ENCODE results near the gene TAPBPL.
A peak's percentile ranks its signal among the peaks of the same experiment; 100 is the strongest.
"Not testable (repeated sequence)": the region's sequence is repeated elsewhere in the genome, so short reads cannot be mapped to it uniquely, and the experiment has no call there.

TAPBPL gene

DNA sequence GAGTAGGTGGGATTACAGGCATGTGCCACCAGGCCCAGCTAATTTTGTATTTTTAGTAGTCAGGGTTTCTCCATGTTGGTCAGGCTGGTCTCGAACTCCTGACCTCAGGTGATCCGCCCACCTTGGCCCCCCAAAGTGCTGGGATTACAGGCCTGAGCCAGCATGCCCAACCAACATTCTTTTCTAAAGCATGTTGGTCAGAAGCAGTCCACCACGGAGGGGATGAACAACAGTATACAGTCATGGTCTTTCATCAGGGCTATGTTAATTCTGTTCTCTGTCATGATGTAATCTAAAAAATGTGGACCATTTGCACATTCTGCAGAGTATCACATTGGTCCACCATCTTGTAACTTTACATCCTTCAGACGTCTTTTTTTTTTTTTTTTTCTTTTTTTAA lies 37.6 kb downstream of the TAPBPL start:
- no peak for DNase-seq

DNA sequence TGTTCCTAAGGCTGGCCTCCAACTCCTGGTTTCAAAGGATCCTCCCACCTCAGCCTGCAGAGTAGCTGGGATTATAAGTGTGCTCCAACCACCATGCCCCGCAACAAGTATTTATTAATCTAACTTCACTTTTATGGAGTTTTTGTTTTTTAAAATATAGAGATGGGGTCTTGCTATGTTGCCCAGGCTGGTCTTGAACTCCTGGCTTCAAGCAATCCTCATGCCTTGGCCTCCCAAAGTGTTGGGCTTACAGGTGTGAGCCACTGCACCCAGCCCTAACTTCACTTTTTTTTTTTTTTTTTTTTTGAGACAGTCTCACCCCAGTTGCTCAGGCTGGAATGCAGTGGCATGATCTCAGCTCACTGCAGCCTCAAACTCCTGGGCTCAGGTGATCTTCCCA lies 38.8 kb downstream of the TAPBPL start:
- DNase-seq: not testable (repeated sequence)

DNA sequence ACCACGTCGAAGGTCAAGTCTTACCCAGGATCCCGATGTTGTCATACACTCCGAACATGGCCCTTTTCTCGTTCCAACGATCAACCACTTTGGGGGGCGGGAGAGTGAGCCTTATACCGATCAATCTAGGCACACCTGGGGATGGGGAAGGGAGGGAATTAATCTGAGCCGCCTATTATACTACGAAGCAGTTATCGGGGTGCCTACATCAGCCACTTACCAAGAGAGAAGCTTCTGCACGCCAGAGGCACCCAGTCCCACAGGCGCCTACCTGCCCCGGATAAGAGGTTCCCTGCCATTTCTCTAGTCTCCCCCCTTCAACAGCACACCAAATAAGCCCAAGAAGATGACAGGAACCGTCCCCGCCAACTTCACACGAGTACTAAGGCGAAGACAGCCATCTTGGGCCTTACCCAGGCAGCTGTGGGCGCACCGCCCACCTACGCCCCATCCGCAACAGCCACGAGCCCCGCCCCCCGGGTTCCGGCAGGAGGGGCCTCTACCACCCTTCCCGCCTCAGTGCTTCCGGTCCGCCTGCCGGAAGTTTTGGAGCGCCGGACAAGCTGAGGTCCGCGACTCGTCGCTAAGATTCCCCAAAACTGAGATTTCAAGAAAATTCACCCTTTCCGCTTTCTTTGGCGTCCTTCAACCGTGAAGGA lies 41.1 kb downstream of the TAPBPL start, which contains the start of gene MRPL51:
Gene MRPL51, minus strand, starts transcription at position 425 of the 659 bp plus-strand sequence. Its CDS starts 126 bp downstream, at position 299.
- peak; percentile 47 to 97 (median 91) for DNase-seq

DNA sequence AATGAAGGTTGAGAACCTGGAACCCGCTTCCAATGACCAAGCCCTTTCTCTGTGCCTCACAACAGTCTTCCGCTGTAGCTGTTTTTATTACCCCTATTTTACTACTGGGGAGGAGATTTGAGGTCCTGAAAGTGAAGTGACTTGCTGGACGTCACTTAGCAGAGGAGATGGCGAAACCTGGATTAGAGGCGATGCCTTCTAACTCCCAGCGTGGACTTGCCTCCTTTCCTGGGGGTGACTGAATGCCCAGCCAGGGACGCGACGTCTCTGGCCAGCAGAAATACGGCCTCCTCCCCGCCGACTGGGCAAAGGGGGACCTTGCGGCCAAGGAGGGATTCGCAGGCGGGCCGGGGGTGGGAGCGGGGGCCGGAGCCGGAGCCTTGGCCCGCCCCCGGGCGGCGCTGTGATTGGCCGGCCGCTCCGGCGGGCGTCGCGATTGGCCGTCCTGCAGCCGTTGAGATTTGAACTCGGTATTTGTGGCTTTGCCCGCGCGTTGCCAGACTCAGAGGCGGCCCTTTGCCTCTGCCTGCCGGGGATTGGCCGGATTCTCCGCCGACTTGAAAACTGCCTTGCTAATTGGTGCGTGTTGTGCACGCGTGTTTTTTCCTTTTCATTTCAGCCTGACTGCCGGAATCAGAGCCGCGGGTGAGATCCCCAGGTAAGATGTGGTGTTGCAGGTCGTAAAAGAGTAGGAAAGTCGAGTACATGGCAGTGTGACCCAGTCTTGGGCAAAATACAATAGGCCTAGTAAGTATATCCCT lies 41.8 kb downstream of the TAPBPL start, which contains the start of gene NCAPD2:
Gene NCAPD2, plus strand, starts transcription at position 606 of the 761 bp plus-strand sequence. CDS start 997 bp downstream, outside the sequence.
- peak; percentile 56 to 98 (median 93) for DNase-seq

DNA sequence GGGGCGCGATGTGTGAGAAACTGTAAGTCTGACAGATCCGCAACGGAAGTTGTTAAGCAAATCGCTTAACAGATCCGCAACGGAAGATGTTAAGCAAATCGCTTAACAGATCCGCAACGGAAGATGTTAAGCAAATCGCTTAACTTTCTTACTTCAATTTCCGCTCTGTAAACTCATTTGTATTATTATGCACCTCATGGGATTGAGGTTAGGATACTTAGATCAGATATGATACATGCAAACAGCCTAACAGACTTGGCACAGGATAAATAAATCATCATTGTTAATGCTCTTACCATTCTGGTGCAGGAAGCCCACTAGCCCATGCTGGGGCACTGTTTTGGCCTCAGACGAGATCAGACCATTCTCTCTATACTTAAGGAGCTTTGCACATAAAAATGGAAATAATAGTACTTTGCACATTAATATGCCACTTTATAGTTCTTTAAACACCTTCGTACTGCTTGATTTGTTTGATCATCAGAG lies 42.5 kb downstream of the TAPBPL start:
- DNase-seq: no peak

DNA sequence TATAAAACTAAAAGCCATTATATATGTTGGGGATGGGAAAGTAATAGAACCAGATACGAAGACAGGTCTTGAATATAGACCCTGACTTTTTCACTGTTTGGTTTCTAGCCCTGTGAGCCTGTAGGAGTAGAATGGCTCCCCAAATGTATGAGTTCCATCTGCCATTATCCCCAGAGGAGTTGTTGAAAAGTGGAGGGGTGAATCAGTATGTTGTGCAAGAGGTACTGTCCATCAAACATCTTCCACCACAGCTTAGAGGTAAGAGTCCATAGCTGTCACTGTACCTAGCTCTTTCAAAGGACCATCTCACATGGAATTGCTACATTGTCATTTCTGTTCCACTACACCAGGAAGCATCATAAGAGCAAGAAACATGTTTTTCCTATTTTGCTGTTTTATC lies 43.1 kb downstream of the TAPBPL start:
- DNase-seq: no peak

DNA sequence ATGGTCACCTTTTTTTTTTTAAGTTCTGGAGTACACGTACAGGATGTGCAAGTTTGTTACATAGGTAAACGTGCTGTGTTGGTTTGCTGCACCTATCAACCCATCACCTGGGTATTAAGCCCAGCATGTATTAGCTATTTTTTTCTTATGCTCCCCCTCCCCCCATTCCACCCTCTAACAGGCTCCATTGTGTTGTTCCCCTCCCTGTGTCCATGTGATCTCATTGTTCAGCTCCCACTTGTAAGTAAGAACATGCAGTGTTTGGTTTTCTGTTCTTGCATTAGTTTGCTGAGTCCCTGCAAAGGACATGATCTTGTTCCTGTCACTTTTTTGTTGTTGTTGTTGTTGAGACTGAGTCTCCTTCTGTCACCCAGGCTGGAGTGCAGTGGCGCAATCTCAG lies 45.4 kb downstream of the TAPBPL start:
- peak in 17 of 56 donors; percentile 2 to 51 (median 18) for DNase-seq

DNA sequence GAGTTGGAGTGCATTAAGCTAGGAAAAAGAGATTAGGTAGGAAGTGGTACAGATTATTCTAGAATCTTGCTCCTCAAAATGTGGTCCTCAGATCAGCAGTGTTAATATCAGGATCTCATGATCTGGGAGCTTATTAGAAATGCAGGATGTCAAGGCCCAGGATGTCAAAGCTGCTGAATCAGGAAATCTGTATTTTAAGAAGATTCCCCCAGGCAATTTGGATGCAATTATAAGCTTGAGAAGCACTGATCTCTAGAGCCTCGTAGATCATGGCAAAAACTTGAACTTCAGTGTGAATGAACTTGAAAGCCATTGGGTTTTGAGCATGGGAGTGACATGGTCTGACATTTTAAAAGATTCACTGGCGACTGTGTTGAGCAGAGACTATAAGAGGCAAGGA lies 48.6 kb downstream of the TAPBPL start:
- DNase-seq: no peak

DNA sequence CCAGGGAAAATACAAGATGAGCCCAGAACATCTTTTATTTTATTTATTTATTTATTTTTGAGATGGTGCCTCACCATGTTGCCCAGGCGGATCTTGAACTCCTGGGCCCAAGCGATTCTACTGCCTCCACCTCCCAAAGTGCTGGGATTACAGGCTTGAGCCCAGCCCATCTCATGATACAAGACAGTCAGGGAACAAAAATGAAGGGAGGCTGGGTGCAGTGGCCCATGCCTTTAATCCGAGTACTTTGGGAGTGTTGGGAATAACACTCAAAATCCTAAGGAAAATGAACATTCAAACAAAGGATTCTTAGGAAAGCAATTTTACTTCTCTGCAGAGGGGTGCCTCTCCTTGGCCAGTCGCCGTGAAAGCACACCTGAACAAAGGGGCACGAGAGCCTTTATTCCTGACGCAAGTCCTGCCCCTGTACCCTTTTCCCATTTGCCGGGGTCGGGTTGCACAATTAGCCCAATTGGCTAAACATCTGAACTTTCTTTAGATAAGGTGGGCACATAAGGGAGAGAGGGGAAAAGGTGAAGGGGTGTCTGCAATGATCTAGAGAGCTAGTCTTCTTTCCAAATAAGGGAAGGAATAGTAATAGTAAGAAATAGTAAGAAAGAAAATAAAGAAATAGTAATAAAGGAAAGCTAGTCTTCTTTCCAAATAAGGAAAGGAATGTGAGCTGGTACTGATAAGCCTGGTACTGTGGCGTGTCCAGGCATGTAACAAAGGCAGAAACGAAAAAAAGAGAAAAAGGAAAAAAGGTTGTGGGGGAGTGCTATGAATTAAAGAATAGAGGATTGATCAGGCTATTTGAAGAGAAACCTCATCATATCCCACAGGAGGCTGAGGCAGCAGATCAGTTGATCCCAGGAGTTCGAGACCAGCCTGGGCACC lies 55.5 kb downstream of the TAPBPL start:
- no peak for DNase-seq

DNA sequence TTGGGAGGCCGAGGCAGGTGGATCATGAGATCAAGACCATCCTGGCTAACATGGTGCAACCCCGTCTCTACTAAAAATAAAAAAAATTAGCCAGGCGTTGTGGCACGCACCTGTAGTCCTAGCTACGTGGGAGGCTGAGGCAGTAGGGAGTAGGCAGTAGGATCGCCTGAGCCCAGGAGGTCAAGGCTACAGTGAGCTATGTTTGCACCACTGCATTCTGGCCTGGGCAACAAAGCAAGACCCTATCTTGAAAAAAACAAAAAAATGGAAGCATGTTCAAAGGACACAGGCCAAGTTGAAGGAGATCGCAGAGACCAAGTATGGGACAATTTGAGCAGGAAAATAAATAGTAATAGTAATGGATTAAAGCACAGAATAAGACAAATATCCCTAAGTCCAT lies 56.2 kb downstream of the TAPBPL start:
- DNase-seq: no peak

Measured in amygdala (tissue), 56 donors.